GM19452 (cell line): ENCODE results near the gene PTPRK.
"Not testable (repeated sequence)": the region's sequence is repeated elsewhere in the genome, so short reads cannot be mapped to it uniquely, and the experiment has no call there.

Experiments
- ATAC-seq: cut with Tn5 transposase; IDR thresholded peaks from one replicate; pipeline ENCODE4 v1.9.1; 2021; ENCODE audit not compliant: unreplicated experiment

The PTPRK gene

DNA sequence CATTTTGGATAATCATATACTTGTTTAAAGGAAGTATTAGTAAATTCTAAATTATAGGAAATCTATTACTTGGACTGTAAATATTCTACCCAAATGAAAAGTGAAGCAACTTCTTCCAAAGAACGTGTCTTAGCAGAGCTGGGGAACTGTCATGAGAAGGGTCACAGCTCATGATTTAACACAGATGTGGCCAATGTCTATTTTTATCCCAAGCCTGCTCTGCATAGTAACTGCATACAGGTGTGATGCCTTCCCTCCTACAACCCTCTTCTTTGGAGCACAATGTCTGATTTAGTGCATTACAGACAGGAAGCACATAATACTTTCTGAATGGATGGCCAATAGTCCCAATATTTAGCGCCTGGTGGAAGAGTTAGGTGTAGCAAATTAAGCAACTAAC, 480.9 kb downstream of the PTPRK start:
- no peak for ATAC-seq

- ATAC-seq, result no peak
Observed at GRCh38 chr6:128036808-128037570, 483.4 kb downstream of the PTPRK start.

- ATAC-seq, result no peak
Observed at GRCh38 chr6:128033156-128033555, 487.2 kb downstream of the PTPRK start.

DNA sequence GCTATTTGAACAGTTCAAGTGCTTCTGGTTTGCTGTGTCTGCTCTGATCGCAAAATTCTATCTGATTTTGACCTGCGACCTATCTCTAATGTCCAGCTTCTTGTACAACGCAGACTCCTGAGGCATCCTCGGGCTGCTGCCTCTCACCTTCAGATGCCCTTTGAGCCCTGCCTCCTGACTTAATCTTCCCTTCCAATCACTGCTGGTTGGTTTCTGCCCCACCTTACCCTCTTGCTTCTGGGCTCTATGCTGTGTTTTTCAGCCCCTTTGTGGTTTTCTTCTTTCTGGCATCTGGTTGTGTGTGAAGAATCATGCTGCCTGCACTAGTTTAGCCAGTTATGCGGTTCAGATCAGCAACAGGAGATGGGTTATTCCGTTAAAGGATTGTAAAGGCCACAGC, 488.4 kb downstream of the PTPRK start:
- no peak for ATAC-seq

DNA sequence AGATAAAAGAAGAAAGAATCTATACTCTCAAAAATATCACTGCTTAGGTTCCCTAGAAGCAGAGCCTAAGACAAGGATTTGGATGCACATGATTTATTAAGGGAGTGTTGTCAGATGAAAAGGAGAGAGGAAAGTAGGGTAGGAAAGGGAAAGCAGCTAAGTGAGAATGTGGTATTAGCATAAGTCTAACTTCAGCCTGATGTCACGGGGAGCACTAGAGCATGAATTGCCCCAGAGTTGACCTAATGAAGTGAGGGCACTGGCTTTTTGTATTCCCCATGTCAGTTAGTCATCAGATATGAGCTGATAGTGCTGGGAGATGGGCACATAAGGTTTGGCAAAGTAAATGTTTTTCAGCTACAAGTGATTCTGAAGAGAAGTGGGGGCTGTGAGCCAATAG, 490.6 kb downstream of the PTPRK start:
- no peak for ATAC-seq

GRCh38 chr6:128028183-128028582, 492.2 kb downstream of the PTPRK start:
- ATAC-seq, result no peak

DNA sequence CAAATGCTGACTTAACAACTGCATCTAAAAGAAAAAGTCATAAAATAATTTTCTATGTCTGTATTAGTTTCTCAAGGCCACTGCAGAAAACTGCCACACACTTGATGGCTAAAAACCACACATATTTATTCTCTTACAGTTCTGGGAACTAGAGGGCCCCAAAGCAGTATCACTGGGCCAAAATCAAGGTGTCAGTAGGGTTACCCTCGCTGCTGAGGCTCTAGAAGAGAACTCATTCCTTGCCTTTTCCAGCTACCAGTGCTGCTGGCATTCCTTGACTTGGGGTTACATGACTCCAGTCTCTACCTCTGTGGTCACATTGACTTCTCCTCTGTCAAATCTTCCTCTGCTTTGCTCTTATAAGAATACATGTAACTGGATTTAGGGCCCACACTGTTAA, 494.9 kb downstream of the PTPRK start:
- ATAC-seq, result no peak

DNA sequence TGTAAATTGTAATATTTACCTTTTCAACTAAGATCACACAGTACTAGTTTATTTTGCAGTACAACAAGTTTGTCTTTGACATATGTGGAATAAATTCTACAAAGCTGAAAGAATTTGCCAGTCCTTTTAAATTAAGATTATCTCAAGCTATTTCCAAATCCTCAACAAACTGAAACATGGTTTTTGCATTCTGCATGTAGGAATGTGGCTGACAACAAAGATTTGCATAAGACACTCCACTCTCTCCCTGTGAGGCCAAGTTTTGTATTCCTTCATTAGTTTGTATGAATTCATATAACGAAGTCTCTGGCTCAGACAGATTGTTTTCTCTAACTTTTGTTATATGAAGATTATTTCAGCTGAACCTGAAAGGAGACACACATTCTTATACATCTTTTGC, 495.4 kb downstream of the PTPRK start:
- no peak for ATAC-seq

DNA sequence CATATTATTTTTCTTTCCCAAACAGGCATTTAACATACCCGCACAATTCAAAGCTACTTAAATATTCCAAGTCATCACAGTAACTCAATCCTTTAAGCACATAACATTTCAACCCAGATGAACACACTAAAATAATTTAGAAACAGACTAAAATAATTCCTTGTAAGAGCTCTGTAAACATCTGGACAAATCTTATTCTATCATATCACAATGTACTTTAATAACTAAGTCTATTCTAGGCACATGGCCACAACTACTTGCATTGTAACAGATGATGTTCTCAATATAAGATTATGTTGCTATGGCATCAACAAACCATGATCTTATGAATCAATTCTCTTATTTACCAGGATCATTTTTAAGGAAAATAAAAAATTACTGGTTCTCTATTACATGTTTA, 496.4 kb downstream of the PTPRK start:
- ATAC-seq, result no peak

- ATAC-seq, result no peak
Observed at GRCh38 chr6:128018821-128019220, 501.6 kb downstream of the PTPRK start.

DNA sequence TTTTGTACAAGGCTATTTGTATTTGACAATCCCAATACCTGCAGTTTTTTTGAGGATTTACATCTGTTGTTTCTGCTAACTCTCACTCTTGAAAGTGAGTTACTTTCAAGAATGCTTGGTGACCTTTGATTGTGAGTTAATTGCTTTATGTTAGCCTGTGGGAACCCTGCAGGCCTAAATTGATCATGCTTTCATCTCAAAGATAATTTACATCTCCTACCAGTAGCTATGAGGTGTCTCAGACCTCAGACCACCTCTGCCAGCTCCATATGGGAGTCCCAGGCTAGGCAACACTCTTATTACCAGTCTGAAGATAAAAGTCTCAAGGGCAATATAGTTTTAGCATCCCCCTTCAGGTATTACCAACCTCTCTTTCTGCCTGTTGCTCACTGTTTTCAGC, 503.1 kb downstream of the PTPRK start:
- no peak for ATAC-seq

- no peak for ATAC-seq
Observed at GRCh38 chr6:128007658-128008057, 512.7 kb downstream of the PTPRK start.

GRCh38 chr6:128005009-128005408, 515.4 kb downstream of the PTPRK start:
- ATAC-seq, result no peak

GRCh38 chr6:128000363-128000762, 520.0 kb downstream of the PTPRK start:
- no peak for ATAC-seq

DNA sequence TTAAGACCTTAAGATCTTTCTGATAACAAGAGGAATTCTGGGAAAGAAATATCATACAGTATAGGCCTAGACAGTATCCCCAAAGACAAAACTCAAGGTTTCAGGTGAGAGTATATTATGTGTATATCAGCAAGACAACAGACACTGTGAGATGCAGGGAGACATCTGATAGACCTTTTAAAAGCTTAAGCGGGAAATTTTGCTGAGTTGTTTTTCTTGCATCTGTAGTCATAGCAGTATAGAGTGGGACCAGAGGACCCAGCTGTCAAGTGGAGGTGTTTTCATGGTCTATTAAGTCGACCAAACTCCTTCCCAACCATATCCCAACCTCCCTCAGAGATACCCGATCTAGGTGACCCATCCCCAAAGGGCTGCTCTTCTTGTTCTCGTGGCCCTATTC, 521.4 kb downstream of the PTPRK start:
- no peak for ATAC-seq

DNA sequence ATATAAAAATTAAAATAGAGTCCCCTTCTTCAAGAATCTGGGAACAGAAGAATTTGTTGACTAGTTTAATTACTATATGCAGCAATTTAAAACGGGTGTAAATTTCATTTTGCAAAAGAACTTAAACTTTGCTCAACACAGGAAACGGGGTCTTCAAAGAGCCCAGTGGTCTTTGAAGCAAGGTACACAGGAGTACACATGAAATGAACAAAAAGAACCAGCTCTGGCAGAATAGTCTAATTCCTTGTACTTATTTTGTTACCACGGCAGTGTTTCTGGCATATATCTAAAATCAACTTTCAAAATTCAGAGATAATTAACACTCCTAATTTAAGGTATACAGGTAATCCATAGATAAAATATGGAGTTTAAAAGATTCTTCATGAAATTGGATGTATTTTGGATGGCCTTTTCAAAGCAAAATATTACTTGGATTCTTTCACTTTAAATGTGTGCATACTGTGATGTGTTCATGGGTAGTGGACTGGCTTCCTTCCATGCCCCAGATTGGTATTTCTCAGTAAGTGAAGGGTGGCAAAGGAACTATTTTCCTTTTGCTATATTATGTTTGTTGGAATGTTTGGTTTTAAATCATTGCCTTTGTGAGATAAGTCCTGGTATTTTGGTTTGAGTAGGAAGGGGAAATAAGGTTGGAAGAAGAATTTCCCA, 522.8 kb downstream of the PTPRK start:
- ATAC-seq, result no peak

DNA sequence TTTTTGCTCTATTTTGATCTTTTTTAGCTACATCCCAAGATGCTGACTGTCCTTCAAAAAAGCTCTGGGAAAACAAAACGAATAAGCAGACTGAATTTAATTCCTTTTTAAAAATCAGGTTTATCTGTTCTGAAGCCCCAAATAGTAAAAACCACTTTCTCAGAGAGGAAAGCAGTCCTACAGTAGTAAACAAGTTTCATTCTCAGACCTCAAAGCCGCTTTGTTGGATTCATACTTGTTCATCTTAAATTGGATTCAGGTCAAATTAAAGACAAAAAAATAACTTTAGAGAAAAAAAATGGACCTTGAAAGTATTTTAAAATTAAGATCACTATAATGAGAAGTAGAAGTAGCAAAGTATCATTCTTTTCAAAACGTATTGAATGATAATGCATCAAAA, 523.5 kb downstream of the PTPRK start:
- ATAC-seq, result no peak

GRCh38 chr6:127992144-127992543, 528.3 kb downstream of the PTPRK start:
- no peak for ATAC-seq

GRCh38 chr6:127990074-127990473, 530.3 kb downstream of the PTPRK start:
- no peak for ATAC-seq

DNA sequence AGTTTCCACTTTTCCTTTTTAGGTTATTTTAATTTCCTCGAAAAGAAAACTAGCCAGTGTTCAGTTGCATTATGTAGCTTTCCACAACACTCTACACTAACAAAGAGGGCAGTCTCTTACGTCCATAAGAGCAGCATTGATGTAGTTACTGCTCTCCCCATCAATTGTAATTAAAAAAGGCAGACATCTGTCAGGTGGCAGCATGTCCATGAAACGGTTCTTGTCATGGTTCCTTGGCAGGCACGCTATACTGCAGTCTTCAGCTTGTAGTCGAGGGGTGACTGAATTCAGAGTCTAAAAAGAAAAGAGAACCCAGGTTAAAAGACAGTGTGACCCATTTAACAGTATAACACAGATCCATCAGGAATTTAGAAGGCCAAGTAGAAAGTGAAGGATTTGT, 539.4 kb downstream of the PTPRK start:
- no peak for ATAC-seq

GRCh38 chr6:127978185-127978584, 542.2 kb downstream of the PTPRK start:
- ATAC-seq, result not testable (repeated sequence)

- no peak for ATAC-seq
Observed at GRCh38 chr6:127976796-127977195, 543.6 kb downstream of the PTPRK start.

- no peak for ATAC-seq
Observed at GRCh38 chr6:127976111-127976510, 544.3 kb downstream of the PTPRK start.
